GM12878 (cell line): Measurements from ENCODE around the gene INO80. TPM values are rescaled to one million over a fixed set of nuclear protein-coding genes. Genes with fewer than 3 reads are reported as not detected.

Experiments
- ATAC-seq: fragments of 200-7000 bp; cut with Tn5 transposase; 3 replicates; pipeline ENCODE4 v1.9.1; 2020; ENCODE audit warnings: mild to moderate bottlenecking, moderate library complexity
- BruUV-seq: library from RNA; stranded (reverse); fragments of 400-500 nt; replicated peaks from 2 replicates; lab custom pipeline; 2021; lab: Mats Ljungman, UMichigan
- CTCF ChIA-PET: fragments of 300-600 bp; sonication (Branson Sonifier 250); formaldehyde crosslinking; extraction: SDS; loops from one replicate; lab custom pipeline; 2021; ENCODE audit warnings: inconsistent platforms; lab: Yijun Ruan, JAX
- POLR2A ChIA-PET: fragments of 350-600 bp; formaldehyde crosslinking; extraction: SDS; loops from one replicate; lab custom pipeline; 2021; ENCODE audit warnings: inconsistent platforms; lab: Charles Lee
- RAD21 ChIA-PET: fragments of 300-600 bp; sonication (Branson Sonifier 250); formaldehyde crosslinking; loops from one replicate; lab custom pipeline; 2023; ENCODE audit warnings: antibody characterized with exemption; ENCODE audit not compliant: unreplicated experiment; lab: Charles Lee
- SMC1A ChIA-PET: fragments of 300-600 bp; sonication (Branson Sonifier 250); formaldehyde crosslinking; loops from one replicate; lab custom pipeline; 2023; ENCODE audit not compliant: unreplicated experiment, uncharacterized antibody; lab: Charles Lee
- DNase-seq: peaks from one replicate; pipeline ENCODE4 v3.0.0-alpha.2; 2011; ENCODE audit warnings: low read depth, low spot score
- FAIRE-seq: peaks from 3 replicates; lab custom pipeline; 2011; peaks lifted over from hg19 to GRCh38; lab: Jason Lieb, UNC
- H2AFZ ChIP-seq: 2 replicates; pipeline ENCODE4 v1.6.0; 2011; ENCODE audit warnings: low read depth, low read length, control low read depth; ENCODE audit not compliant: control insufficient read depth
- H3K27ac ChIP-seq: 2 replicates; pipeline ENCODE4 v1.5.1; 2011; ENCODE audit warnings: control low read depth; ENCODE audit not compliant: control insufficient read depth, insufficient read depth
- H3K27me3 ChIP-seq, 2 experiments: replicated peaks in 1 of 2; 2 replicates each; pipeline versions ENCODE4 v1.6.0 to v1.6.1; 2011; ENCODE audit warnings: low read length in 1 of 2; ENCODE audit not compliant: control insufficient read depth in 2 of 2, insufficient read depth in 2 of 2
- H3K36me3 ChIP-seq, 2 experiments: 2 replicates each; pipeline ENCODE4 v1.5.1; 2011; ENCODE audit warnings: low read length in 1 of 2; ENCODE audit not compliant: control insufficient read depth in 2 of 2, insufficient read depth in 2 of 2
- H3K4me1 ChIP-seq: 2 replicates; pipeline ENCODE4 v1.6.1; 2011; ENCODE audit warnings: mild to moderate bottlenecking, low read length, moderate library complexity, mixed read lengths; ENCODE audit not compliant: control insufficient read depth, insufficient read depth
- H3K4me2 ChIP-seq: 2 replicates; pipeline ENCODE4 v1.6.0; 2011; ENCODE audit warnings: control low read depth; ENCODE audit not compliant: control insufficient read depth, insufficient read depth
- H3K4me3 ChIP-seq: fragments of 200-600 bp; sonication (generic); 2 replicates; pipeline ENCODE4 v1.5.1; 2016
- H3K79me2 ChIP-seq: 2 replicates; pipeline ENCODE4 v1.6.0; 2011; ENCODE audit warnings: low read length; ENCODE audit not compliant: control insufficient read depth, insufficient read depth
- H3K9ac ChIP-seq: 2 replicates; pipeline ENCODE4 v1.8.0; 2011; ENCODE audit warnings: low read length, control low read depth, mixed read lengths; ENCODE audit not compliant: control insufficient read depth, insufficient read depth
- H3K9me3 ChIP-seq: replicated peaks from 3 replicates; pipeline ENCODE4 v1.5.1; 2011; ENCODE audit warnings: mild to moderate bottlenecking, low read length; ENCODE audit not compliant: control insufficient read depth, insufficient read depth
- H4K20me1 ChIP-seq: 2 replicates; pipeline ENCODE4 v1.6.0; 2011; ENCODE audit not compliant: control insufficient read depth, insufficient read depth
- MTA3 ChIP-seq: IDR thresholded peaks from 2 replicates; pipeline ENCODE4 v1.6.1; 2012; ENCODE audit warnings: low read length, inconsistent platforms, borderline replicate concordance
- STAT1 ChIP-seq: fragments of 450-650 bp; conservative IDR thresholded peaks from 2 replicates; pipeline ENCODE4 v1.6.1; 2014; ENCODE audit warnings: antibody characterized with exemption, mild to moderate bottlenecking
- TCF3 ChIP-seq: IDR thresholded peaks from 2 replicates; pipeline ENCODE4 v1.6.1; 2012; ENCODE audit warnings: low read depth, mild to moderate bottlenecking, low read length, borderline replicate concordance; ENCODE audit not compliant: insufficient read depth
- WGBS: methylation state at CpG from one replicate; pipeline ENCODE4 v1.1.6; 2016; ENCODE audit warnings: low lambda C conversion rate; ENCODE audit not compliant: insufficient replicate concordance, insufficient coverage; ENCODE audit errors: missing lambda C conversion rate; 5-methylcytosine and 5-hydroxymethylcytosine counted together
- in situ Hi-C: fragments of 300-500 bp; cut with MboI; formaldehyde crosslinking; loops from 9 replicates; pipeline ENCODE4 v1.14.3; 2018; ENCODE audit warnings: mixed read lengths
- intact Hi-C: fragments of 100-400 bp; cut with micrococcal nuclease; formaldehyde crosslinking; loops from one replicate; pipeline ENCODE4 v1.14.2; 2022; ENCODE audit not compliant: unreplicated experiment
- polyA plus RNA-seq, 11 experiments: library from polyadenylated mRNA; depleted of rRNA in 4 of 11; unstranded in 6 of 11; stranded (reverse) in 5 of 11; fragments of >200 nt; fragmentation: Nextera tagmentation in 4 of 11; fragmentation: Illumina TruSeq in 1 of 11; extraction: Ambion mirVana in 4 of 11; extraction: Trizol in 1 of 11; gene quantifications; 1 replicate in 1 of 11; 2 replicates in 10 of 11; pipeline versions ENCODE4 v1.2.1 to v1.2.3, GENCODE V29; 2011 to 2016; ENCODE audit warnings: inconsistent platforms in 2 of 11, missing spikeins in 2 of 11, low read depth in 1 of 11
- total RNA-seq, 4 experiments: library from RNA; depleted of rRNA in 3 of 4; stranded (reverse); fragments of >200 nt in 3 of 4; fragmentation: Illumina TruSeq in 1 of 4; extraction: Trizol in 1 of 4; gene quantifications; 2 replicates each; pipeline versions ENCODE4 v1.2.1 to v1.2.3, GENCODE V29; 2013 to 2021
- TF ChIP-seq, protein P1 (sequence below): fragments of 450-650 bp; formaldehyde crosslinking; IDR thresholded peaks from 2 replicates; pipeline ENCODE4 v1.4.0; 2022; ENCODE audit warnings: mild to moderate bottlenecking, moderate library complexity

Gene INO80
- total and polyA plus RNA-seq, 10 of the 15 experiments (the other 5 are each of a cell fraction or from before 2014, with no cell fraction given), result 4.5 to 25.0 (median 14.2) TPM

DNA sequence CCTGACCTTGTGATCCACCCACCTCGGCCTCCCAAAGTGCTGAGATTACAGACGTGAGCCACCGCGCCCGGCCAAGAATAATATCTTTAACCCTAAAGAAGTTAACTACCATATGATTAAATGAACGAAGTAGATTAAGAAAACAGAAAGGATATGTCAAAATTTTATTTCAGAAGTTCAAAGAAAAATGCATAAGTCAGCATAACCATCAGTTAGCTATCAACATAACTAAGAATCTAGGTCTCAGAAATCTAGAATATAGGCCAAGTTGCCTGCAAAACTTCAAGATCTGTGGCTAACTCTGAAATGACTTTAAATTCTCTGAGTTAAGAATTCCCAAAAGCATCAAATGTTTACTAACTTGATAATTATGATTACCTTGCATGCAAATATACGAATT is 38.0 kb downstream of the INO80 start:
- ChIA-PET SMC1A (no interaction called here), POLR2A (interaction anchor here (0.6 kb wide), 1 partner anchor 13 kb away, joined by 3 read pairs; no protein-coding TSS in a partner anchor), CTCF (interaction anchor here (1.0 to 1.9 kb wide), 2 partner anchors 10 to 57 kb away, joined by 3 to 5 read pairs; no protein-coding TSS in a partner anchor), RAD21 (no interaction called here)
- in situ Hi-C loops, result no loop called here
- TF ChIP-seq, protein P1, sequence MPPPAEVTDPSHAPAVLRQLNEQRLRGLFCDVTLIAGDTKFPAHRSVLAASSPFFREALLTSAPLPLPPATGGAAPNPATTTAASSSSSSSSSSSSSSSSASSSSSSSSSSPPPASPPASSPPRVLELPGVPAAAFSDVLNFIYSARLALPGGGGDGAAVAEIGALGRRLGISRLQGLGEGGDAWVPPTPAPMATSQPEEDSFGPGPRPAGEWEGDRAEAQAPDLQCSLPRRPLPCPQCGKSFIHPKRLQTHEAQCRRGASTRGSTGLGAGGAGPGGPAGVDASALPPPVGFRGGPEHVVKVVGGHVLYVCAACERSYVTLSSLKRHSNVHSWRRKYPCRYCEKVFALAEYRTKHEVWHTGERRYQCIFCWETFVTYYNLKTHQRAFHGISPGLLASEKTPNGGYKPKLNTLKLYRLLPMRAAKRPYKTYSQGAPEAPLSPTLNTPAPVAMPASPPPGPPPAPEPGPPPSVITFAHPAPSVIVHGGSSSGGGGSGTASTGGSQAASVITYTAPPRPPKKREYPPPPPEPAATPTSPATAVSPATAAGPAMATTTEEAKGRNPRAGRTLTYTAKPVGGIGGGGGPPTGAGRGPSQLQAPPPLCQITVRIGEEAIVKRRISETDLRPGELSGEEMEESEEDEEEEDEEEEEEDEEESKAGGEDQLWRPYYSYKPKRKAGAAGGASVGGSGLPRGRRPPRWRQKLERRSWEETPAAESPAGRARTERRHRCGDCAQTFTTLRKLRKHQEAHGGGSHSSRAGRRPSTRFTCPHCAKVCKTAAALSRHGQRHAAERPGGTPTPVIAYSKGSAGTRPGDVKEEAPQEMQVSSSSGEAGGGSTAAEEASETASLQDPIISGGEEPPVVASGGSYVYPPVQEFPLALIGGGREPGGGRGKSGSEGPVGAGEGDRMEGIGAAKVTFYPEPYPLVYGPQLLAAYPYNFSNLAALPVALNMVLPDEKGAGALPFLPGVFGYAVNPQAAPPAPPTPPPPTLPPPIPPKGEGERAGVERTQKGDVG (CRISPR knock-in tag), result no peak
- TF ChIP-seq STAT1 (no peak), TCF3 (no peak), MTA3 (no peak)
- Histone ChIP-seq H3K9me3 (no peaks in the 10 kb centered on the region), H3K4me2 (no peak overlapping the region), H3K79me2 (no peaks in the 10 kb centered on the region), H2AFZ (no peak overlapping the region), H3K36me3 (peaks cover 6 to 34% of the 10 kb centered on the region in 2 experiments), H4K20me1 (no peaks in the 10 kb centered on the region), H3K4me1 (no peaks in the 10 kb centered on the region), H3K27me3 (no peaks in the 10 kb centered on the region), H3K27ac (no peak overlapping the region), H3K9ac (no peak overlapping the region), H3K4me3 (no peak overlapping the region)
- FAIRE-seq, result no peak
- no TSS peak for BruUV-seq
- ATAC-seq, result no peak
- no peak for DNase-seq
- intact Hi-C loops, result no loop called here
- WGBS, result 98% methylated on average over 7 of the region's 7 CpGs
